HCT116 (cell line): ENCODE measurements around the gene LRRC3C. TPM values are rescaled to one million over a fixed set of nuclear protein-coding genes. Genes with fewer than 3 reads are reported as not detected.

ENCODE experiments used
- ATAC-seq: fragments of 200-7000 bp; cut with Tn5 transposase; 2 replicates; pipeline ENCODE4 v1.9.1; 2020; ENCODE audit warnings: mild to moderate bottlenecking, moderate library complexity
- BruUV-seq: library from RNA; stranded (reverse); fragments of 400-500 nt; replicated peaks from 2 replicates; lab custom pipeline; 2021; lab: Mats Ljungman, UMichigan
- CTCF ChIA-PET: fragments of 300-600 bp; sonication (Branson Sonifier 250); formaldehyde crosslinking; loops from one replicate; lab custom pipeline; 2021; ENCODE audit warnings: antibody characterized with exemption; lab: Charles Lee
- POLR2A ChIA-PET: fragments of 300-600, 350-600 bp; sonication (Branson Sonifier 250); formaldehyde crosslinking; loops from one replicate; lab custom pipeline; 2021; ENCODE audit warnings: antibody characterized with exemption; lab: Charles Lee
- RAD21 ChIA-PET, 2 experiments: fragments of 300-600 bp; sonication (Branson Sonifier 250); formaldehyde crosslinking; loops; one replicate each; lab custom pipeline; 2023; ENCODE audit warnings: low total read pairs in 2 of 2; ENCODE audit not compliant: uncharacterized antibody in 2 of 2, unreplicated experiment in 2 of 2, low non-redundant PET in 1 of 2; lab: Charles Lee
- DNase-seq: peaks from one replicate; pipeline ENCODE4 v3.0.0-alpha.2; 2010; ENCODE audit warnings: low read depth, low spot score
- H2AFZ ChIP-seq: fragments of 200-600 bp; shearing (Covaris generic), sonication (generic); 2 replicates; pipeline ENCODE4 v1.6.1; 2017; ENCODE audit warnings: low read depth, mixed run types, mixed read lengths, antibody characterized with exemption, low read length; ENCODE audit not compliant: poor library complexity, severe bottlenecking
- H3K27ac ChIP-seq: 2 replicates; pipeline ENCODE4 v1.5.1; 2012; ENCODE audit warnings: low read depth, low read length
- H3K27me3 ChIP-seq: fragments of 200-600 bp; sonication (generic); 2 replicates; pipeline ENCODE4 v1.6.1; 2016; ENCODE audit warnings: mixed run types, low read length, mixed read lengths; ENCODE audit not compliant: insufficient read depth
- H3K36me3 ChIP-seq, 2 experiments: fragments of 200-500 bp in 1 of 2; fragments of 200-600 bp in 1 of 2; sonication (Bioruptor generic) in 1 of 2; sonication (generic) in 1 of 2; 2 replicates each; pipeline versions ENCODE4 v1.5.1 to v1.6.1; 2014 to 2016; ENCODE audit warnings: low read length in 2 of 2, inconsistent platforms in 1 of 2, mixed read lengths in 1 of 2, mixed run types in 1 of 2; ENCODE audit not compliant: insufficient read depth in 2 of 2, control insufficient read depth in 1 of 2
- H3K4me1 ChIP-seq, 2 experiments: fragments of 200-600 bp in 1 of 2; sonication (generic) in 1 of 2; 2 replicates each; pipeline versions ENCODE4 v1.5.1 to v1.6.1; 2012 to 2017; ENCODE audit warnings: low read length in 2 of 2, inconsistent platforms in 1 of 2, mild to moderate bottlenecking in 1 of 2, mixed read lengths in 1 of 2, mixed run types in 1 of 2, moderate library complexity in 1 of 2; ENCODE audit not compliant: insufficient read depth in 2 of 2, control insufficient read depth in 1 of 2
- H3K4me2 ChIP-seq: fragments of 200-600 bp; sonication (generic); 2 replicates; pipeline ENCODE4 v1.6.1; 2017; ENCODE audit warnings: mixed run types, low read length, mixed read lengths
- H3K4me3 ChIP-seq, 2 experiments: fragments of 200-600 bp in 1 of 2; sonication (generic) in 1 of 2; replicated peaks in 1 of 2; 2 replicates each; pipeline ENCODE4 v1.5.1; 2011 to 2016; ENCODE audit warnings: low read length in 2 of 2, control low read depth in 1 of 2, low read depth in 1 of 2, mild to moderate bottlenecking in 1 of 2, mixed read lengths in 1 of 2, mixed run types in 1 of 2
- H3K79me2 ChIP-seq: fragments of 200-600 bp; sonication (generic); 2 replicates; pipeline ENCODE4 v1.6.1; 2017; ENCODE audit warnings: mild to moderate bottlenecking, mixed run types, low read length, moderate library complexity, mixed read lengths; ENCODE audit not compliant: insufficient read depth
- H3K9ac ChIP-seq: fragments of 200-600 bp; sonication (generic); 2 replicates; pipeline ENCODE4 v1.6.1; 2016; ENCODE audit warnings: low read length, mixed read lengths
- H3K9me2 ChIP-seq: fragments of 200-600 bp; sonication (generic), shearing (Covaris generic); 2 replicates; pipeline ENCODE4 v1.6.1; 2017; ENCODE audit warnings: mixed run types, mild to moderate bottlenecking, moderate library complexity; ENCODE audit not compliant: insufficient read depth
- H3K9me3 ChIP-seq, 2 experiments: fragments of 200-500 bp in 1 of 2; fragments of 200-600 bp in 1 of 2; sonication (Bioruptor generic) in 1 of 2; sonication (generic) in 1 of 2; 2 replicates each; pipeline ENCODE4 v1.6.1; 2014 to 2017; ENCODE audit warnings: low read length in 2 of 2, mixed read lengths in 2 of 2, inconsistent platforms in 1 of 2, low read depth in 1 of 2, mild to moderate bottlenecking in 1 of 2, mixed run types in 1 of 2, moderate library complexity in 1 of 2; ENCODE audit not compliant: control insufficient read depth in 1 of 2, insufficient read depth in 1 of 2
- H4K20me1 ChIP-seq: fragments of 200-600 bp; sonication (generic), shearing (Covaris generic); 2 replicates; pipeline ENCODE4 v1.6.1; 2017; ENCODE audit warnings: mixed run types, mild to moderate bottlenecking, moderate library complexity; ENCODE audit not compliant: insufficient read depth
- ATF3 ChIP-seq: IDR thresholded peaks from 2 replicates; pipeline ENCODE4 v1.6.1; 2012
- CEBPB ChIP-seq: IDR thresholded peaks from 2 replicates; pipeline ENCODE4 v1.6.1; 2012; ENCODE audit warnings: low read depth
- EGR1 ChIP-seq: IDR thresholded peaks from 2 replicates; pipeline ENCODE4 v1.6.1; 2012; ENCODE audit warnings: low read depth
- ELF1 ChIP-seq: IDR thresholded peaks from 2 replicates; pipeline ENCODE4 v1.6.1; 2012; ENCODE audit warnings: low read depth, borderline replicate concordance
- EZH2phosphoT487 ChIP-seq: fragments of 200-600 bp; IDR thresholded peaks from 2 replicates; pipeline ENCODE4 v1.6.1; 2018; ENCODE audit warnings: antibody characterized with exemption, borderline replicate concordance
- JUND ChIP-seq: IDR thresholded peaks from 2 replicates; pipeline ENCODE4 v1.6.1; 2012
- MAX ChIP-seq: IDR thresholded peaks from 2 replicates; pipeline ENCODE4 v1.6.1; 2012
- POLR2AphosphoS5 ChIP-seq: IDR thresholded peaks from 2 replicates; pipeline ENCODE4 v1.6.1; 2011; ENCODE audit warnings: mild to moderate bottlenecking, low read depth, low read length, moderate library complexity
- RAD21 ChIP-seq: IDR thresholded peaks from 2 replicates; pipeline ENCODE4 v1.6.1; 2012; ENCODE audit warnings: low read depth, mild to moderate bottlenecking
- REST ChIP-seq: IDR thresholded peaks from 2 replicates; pipeline ENCODE4 v1.6.1; 2012; ENCODE audit warnings: low read depth
- SRF ChIP-seq: IDR thresholded peaks from 2 replicates; pipeline ENCODE4 v1.6.1; 2012; ENCODE audit warnings: low read depth
- TCF7L2 ChIP-seq: IDR thresholded peaks from 2 replicates; pipeline ENCODE4 v1.7.0; 2011; ENCODE audit warnings: borderline replicate concordance, inconsistent platforms; ENCODE audit not compliant: insufficient read depth, insufficient read length; ENCODE audit errors: extremely low read depth
- ZBTB33 ChIP-seq: IDR thresholded peaks from 2 replicates; pipeline ENCODE4 v1.6.1; 2011; ENCODE audit warnings: mild to moderate bottlenecking, low read length, moderate library complexity; ENCODE audit not compliant: insufficient replicate concordance; ENCODE audit errors: extremely low read depth
- intact Hi-C: fragments of 100-400 bp; cut with micrococcal nuclease; formaldehyde crosslinking; loops from 2 replicates; pipeline ENCODE4 v1.10.0; 2022
- total RNA-seq: library from RNA; stranded (reverse); gene quantifications from one replicate; pipeline ENCODE4 v1.2.1, GENCODE V29; 2021; ENCODE audit not compliant: unreplicated experiment

Gene LRRC3C
- total RNA-seq, 1 experiment from 2014 or later = not detected

GRCh38 chr17:39960524-39961041 is 33.1 kb downstream of the LRRC3C start:
- Histone ChIP-seq H4K20me1 (no peaks in the 10 kb centered on the region), H3K79me2 (no peaks in the 10 kb centered on the region), H3K27me3 (peaks cover 3% of the 10 kb centered on the region; the same call in 1 of the 2 replicates), H3K27ac (no peak overlapping the region), H3K9me3 (no peaks in the 10 kb centered on the region), H3K4me1 (peaks cover 2 to 13% of the 10 kb centered on the region in 2 experiments; a peak in 2 of 4 replicates), H3K4me2 (no peak overlapping the region), H2AFZ (no peak overlapping the region), H3K9ac (no peak overlapping the region), H3K9me2 (no peaks in the 10 kb centered on the region), H3K36me3 (no peaks in the 10 kb centered on the region), H3K4me3 (no peak overlapping the region)
- ChIA-PET RAD21 (no interaction called here), POLR2A (no interaction called here), CTCF (no interaction called here)
- TF ChIP-seq ELF1 = no peak
- no peak for TF ChIP-seq ATF3
- TF ChIP-seq EZH2phosphoT487 = no peak
- TF ChIP-seq RAD21 = no peak
- TF ChIP-seq POLR2AphosphoS5 = no peak
- no peak for TF ChIP-seq ZBTB33
- TF ChIP-seq REST = no peak
- no peak for TF ChIP-seq JUND
- TF ChIP-seq CEBPB = no peak
- TF ChIP-seq SRF = no peak
- TF ChIP-seq TCF7L2 = no peak
- TF ChIP-seq EGR1 = no peak
- no peak for TF ChIP-seq MAX
- BruUV-seq = no TSS peak
- ATAC-seq (no peak), DNase-seq (no peak)
- intact Hi-C loops = no loop called here
